ENCODE measurements around the gene POU5F1. TPM values are rescaled to one million over a fixed set of nuclear protein-coding genes. Genes with fewer than 3 reads are reported as not detected.

POU5F1 gene
- total and polyA plus RNA-seq, 9 of the 15 experiments (the other 6 are each of a cell fraction or from before 2014, with no cell fraction given), result 0.06 to 2.0 (median 0.10) TPM; not detected in 6

- WGBS (ENCODE audit: insufficient coverage, low coverage, missing lambda C conversion rate), result under 1% methylated on average over 44 of the region's 45 CpGs
- in situ Hi-C loops (cut with MboI), result loop anchor here (5.0 kb wide), 1 partner anchor 170 kb away; no protein-coding TSS in a partner anchor
- H3K27ac ChIP-seq (ENCODE audit: extremely low read depth, low read depth, low read length), result peak overlapping the region; percentile 98
- FAIRE-seq (peak; percentile 93), ATAC-seq (peak; percentile 90), DNase-seq (ENCODE audit: extremely low read depth in 1 of 4, low spot score in 3 of 4) (peak; percentile 74 to 96 (median 80))
- peak overlapping the region; percentile 90 to 95 for H3K9ac ChIP-seq (ENCODE audit: insufficient read depth in 1 of 2, low read depth in 2 of 2, low read length in 2 of 2)
- H3K4me3 ChIP-seq, result peak overlapping the region; percentile 58
- peaks cover 4% of the 10 kb centered on the region; the same call in 1 of the 3 replicates for H3K36me3 ChIP-seq (ENCODE audit: control insufficient read depth, insufficient read depth, low read length)
- peak overlapping the region; percentile 96 for H2AFZ ChIP-seq (ENCODE audit: low read depth, low read length)
- no peaks in the 10 kb centered on the region for H4K20me1 ChIP-seq (replicated peaks; ENCODE audit: control insufficient read depth, insufficient read depth, low read length)
- BruUV-seq (replicated peaks), result TSS peak; percentile 87
- H3K4me1 ChIP-seq (replicated peaks in 1 of 2; ENCODE audit: control insufficient read depth in 2 of 2, insufficient read depth in 2 of 2, low read length in 2 of 2), result peaks cover 14 to 17% of the 10 kb centered on the region in 2 experiments
- ChIA-PET POLR2A (interaction anchor here (0.6 to 2.7 kb wide), 17 partner anchors 9 to 343 kb away, joined by 3 to 17 read pairs (median 3); partner anchors contain the start of genes MICA and PSORS1C2), CTCF (ENCODE audit: low intra/inter-chr PET ratio) (interaction anchor here (0.7 to 2.7 kb wide), 3 partner anchors 91 to 244 kb away, joined by 4 to 29 read pairs (median 10); no protein-coding TSS in a partner anchor)
- H3K9me3 ChIP-seq (replicated peaks; ENCODE audit: control insufficient read depth, insufficient read depth, low read depth, low read length), result no peaks in the 10 kb centered on the region; the same call in 1 of the 2 replicates
- H3K27me3 ChIP-seq (ENCODE audit: control insufficient read depth in 2 of 2, insufficient read depth in 2 of 2, low read length in 2 of 2), result no peaks in the 10 kb centered on the region
- peaks cover 31% of the 10 kb centered on the region for H3K79me2 ChIP-seq (ENCODE audit: control insufficient read depth, insufficient read depth, low read length)
- H3K4me2 ChIP-seq (ENCODE audit: insufficient read depth, low read length), result peak overlapping the region; percentile 86
- H3K9me1 ChIP-seq (ENCODE audit: control insufficient read depth, insufficient read depth, low read length), result no peaks in the 10 kb centered on the region
- intact Hi-C loops (cut with micrococcal nuclease), result loop anchor here (1.0 to 10.0 kb wide), 3 partner anchors 170 to 387 kb away; partner anchors contain the start of genes LST1 and LTB
- no peak for TF ChIP-seq ZNF644 (tag; IDR thresholded peaks at IDR 0.05; ENCODE audit: low read depth)
- no peak for TF ChIP-seq PURB (CRISPR knock-in tag; IDR thresholded peaks at IDR 0.05; ENCODE audit: low read depth)
- TF ChIP-seq DACH1 (IDR thresholded peaks at IDR 0.05; ENCODE audit: partially characterized antibody), result no peak
- TF ChIP-seq FOXA3 (CRISPR knock-in tag; conservative IDR thresholded peaks at IDR 0.05 in 1 of 2, IDR thresholded peaks at IDR 0.05 in 1 of 2), result no peak
- TF ChIP-seq SRSF9 (IDR thresholded peaks at IDR 0.05; ENCODE audit: borderline replicate concordance, low read depth, low read length), result no peak
- TF ChIP-seq, protein P1, sequence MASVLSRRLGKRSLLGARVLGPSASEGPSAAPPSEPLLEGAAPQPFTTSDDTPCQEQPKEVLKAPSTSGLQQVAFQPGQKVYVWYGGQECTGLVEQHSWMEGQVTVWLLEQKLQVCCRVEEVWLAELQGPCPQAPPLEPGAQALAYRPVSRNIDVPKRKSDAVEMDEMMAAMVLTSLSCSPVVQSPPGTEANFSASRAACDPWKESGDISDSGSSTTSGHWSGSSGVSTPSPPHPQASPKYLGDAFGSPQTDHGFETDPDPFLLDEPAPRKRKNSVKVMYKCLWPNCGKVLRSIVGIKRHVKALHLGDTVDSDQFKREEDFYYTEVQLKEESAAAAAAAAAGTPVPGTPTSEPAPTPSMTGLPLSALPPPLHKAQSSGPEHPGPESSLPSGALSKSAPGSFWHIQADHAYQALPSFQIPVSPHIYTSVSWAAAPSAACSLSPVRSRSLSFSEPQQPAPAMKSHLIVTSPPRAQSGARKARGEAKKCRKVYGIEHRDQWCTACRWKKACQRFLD (CRISPR knock-in tag; IDR thresholded peaks at IDR 0.05), result peak; percentile 56; the same call in 1 of the 2 replicates
- no peak for TF ChIP-seq ZNF79 (CRISPR knock-in tag; IDR thresholded peaks at IDR 0.05; ENCODE audit: low read depth)
- TF ChIP-seq, protein P2, sequence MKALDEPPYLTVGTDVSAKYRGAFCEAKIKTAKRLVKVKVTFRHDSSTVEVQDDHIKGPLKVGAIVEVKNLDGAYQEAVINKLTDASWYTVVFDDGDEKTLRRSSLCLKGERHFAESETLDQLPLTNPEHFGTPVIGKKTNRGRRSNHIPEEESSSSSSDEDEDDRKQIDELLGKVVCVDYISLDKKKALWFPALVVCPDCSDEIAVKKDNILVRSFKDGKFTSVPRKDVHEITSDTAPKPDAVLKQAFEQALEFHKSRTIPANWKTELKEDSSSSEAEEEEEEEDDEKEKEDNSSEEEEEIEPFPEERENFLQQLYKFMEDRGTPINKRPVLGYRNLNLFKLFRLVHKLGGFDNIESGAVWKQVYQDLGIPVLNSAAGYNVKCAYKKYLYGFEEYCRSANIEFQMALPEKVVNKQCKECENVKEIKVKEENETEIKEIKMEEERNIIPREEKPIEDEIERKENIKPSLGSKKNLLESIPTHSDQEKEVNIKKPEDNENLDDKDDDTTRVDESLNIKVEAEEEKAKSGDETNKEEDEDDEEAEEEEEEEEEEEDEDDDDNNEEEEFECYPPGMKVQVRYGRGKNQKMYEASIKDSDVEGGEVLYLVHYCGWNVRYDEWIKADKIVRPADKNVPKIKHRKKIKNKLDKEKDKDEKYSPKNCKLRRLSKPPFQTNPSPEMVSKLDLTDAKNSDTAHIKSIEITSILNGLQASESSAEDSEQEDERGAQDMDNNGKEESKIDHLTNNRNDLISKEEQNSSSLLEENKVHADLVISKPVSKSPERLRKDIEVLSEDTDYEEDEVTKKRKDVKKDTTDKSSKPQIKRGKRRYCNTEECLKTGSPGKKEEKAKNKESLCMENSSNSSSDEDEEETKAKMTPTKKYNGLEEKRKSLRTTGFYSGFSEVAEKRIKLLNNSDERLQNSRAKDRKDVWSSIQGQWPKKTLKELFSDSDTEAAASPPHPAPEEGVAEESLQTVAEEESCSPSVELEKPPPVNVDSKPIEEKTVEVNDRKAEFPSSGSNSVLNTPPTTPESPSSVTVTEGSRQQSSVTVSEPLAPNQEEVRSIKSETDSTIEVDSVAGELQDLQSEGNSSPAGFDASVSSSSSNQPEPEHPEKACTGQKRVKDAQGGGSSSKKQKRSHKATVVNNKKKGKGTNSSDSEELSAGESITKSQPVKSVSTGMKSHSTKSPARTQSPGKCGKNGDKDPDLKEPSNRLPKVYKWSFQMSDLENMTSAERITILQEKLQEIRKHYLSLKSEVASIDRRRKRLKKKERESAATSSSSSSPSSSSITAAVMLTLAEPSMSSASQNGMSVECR (CRISPR knock-in tag; IDR thresholded peaks at IDR 0.05), result no peak
- TF ChIP-seq, protein P3, sequence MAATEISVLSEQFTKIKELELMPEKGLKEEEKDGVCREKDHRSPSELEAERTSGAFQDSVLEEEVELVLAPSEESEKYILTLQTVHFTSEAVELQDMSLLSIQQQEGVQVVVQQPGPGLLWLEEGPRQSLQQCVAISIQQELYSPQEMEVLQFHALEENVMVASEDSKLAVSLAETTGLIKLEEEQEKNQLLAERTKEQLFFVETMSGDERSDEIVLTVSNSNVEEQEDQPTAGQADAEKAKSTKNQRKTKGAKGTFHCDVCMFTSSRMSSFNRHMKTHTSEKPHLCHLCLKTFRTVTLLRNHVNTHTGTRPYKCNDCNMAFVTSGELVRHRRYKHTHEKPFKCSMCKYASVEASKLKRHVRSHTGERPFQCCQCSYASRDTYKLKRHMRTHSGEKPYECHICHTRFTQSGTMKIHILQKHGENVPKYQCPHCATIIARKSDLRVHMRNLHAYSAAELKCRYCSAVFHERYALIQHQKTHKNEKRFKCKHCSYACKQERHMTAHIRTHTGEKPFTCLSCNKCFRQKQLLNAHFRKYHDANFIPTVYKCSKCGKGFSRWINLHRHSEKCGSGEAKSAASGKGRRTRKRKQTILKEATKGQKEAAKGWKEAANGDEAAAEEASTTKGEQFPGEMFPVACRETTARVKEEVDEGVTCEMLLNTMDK (IDR thresholded peaks at IDR 0.05; ENCODE audit: borderline replicate concordance, insufficient read depth, low read depth, low read length, poor library complexity, severe bottlenecking), result no peak
Observed at GRCh38 chr6:31197559-31198305, 27.2 kb upstream of the POU5F1 start.
